Psoas muscle (tissue), 8 donors: Measurements from ENCODE around the gene PPARG. TPM values are rescaled to one million over a fixed set of nuclear protein-coding genes. Genes with fewer than 3 reads are reported as not detected.

Experiments used
- ATAC-seq, 4 donors: fragments of 200-7000 bp; cut with Tn5 transposase; one replicate each; pipeline ENCODE4 v1.9.1; 2020; ENCODE audit warnings: moderate library complexity in 3 of 4, mild to moderate bottlenecking in 2 of 4
- DNase-seq, 2 donors: peaks; one replicate each; pipeline ENCODE4 v3.0.0-alpha.2; 2020
- H3K27ac ChIP-seq: fragments of 200-600 bp; one replicate; pipeline ENCODE4 v1.8.0; 2022
- H3K27me3 ChIP-seq, 3 donors: fragments of 200-600 bp in 1 of 3; one replicate each; pipeline versions ENCODE4 v1.6.1 to v1.8.0; 2013 to 2022; ENCODE audit warnings: low read length in 2 of 3, mild to moderate bottlenecking in 2 of 3, moderate library complexity in 1 of 3; ENCODE audit not compliant: insufficient read depth in 3 of 3
- H3K36me3 ChIP-seq, 2 donors: fragments of 200-600 bp in 1 of 2; one replicate each; pipeline versions ENCODE4 v1.6.1 to v1.8.0; 2013 to 2022; ENCODE audit warnings: low read depth in 1 of 2, mild to moderate bottlenecking in 1 of 2, moderate library complexity in 1 of 2; ENCODE audit not compliant: insufficient read depth in 1 of 2
- H3K4me1 ChIP-seq: fragments of 200-600 bp; one replicate; pipeline ENCODE4 v1.8.0; 2022
- H3K4me3 ChIP-seq: fragments of 200-600 bp; one replicate; pipeline ENCODE4 v1.8.0; 2022; ENCODE audit warnings: mild to moderate bottlenecking
- H3K9me3 ChIP-seq: fragments of 200-600 bp; one replicate; pipeline ENCODE4 v1.8.0; 2022
- WGBS, 3 donors: extraction: QIAGEN DNeasy Blood & Tissue Kit; methylation state at CpG; one replicate each; pipeline versions ENCODE4 v1.1.6 to v1.1.7; 2013; 5-methylcytosine and 5-hydroxymethylcytosine counted together
- intact Hi-C, 2 donors: fragments of 100-400 bp; cut with DNase I; formaldehyde crosslinking; loops; one replicate each; pipeline versions ENCODE4 v1.11.0 to v1.14.2; 2022
- polyA plus RNA-seq, 3 donors: library from polyadenylated mRNA; stranded (reverse); fragments of 200-250 nt; gene quantifications; one replicate each; pipeline ENCODE4 v1.2.3, GENCODE V29; 2013
- total RNA-seq, 4 donors: library from RNA; stranded (reverse); fragmentation: NEBNext Ultra II Directional in 2 of 4; extraction: Animal tissue kit (Norgen Biotek cat#: 25700) in 2 of 4; gene quantifications; one replicate each; pipeline versions ENCODE4 v1.2.1 to v1.2.4, GENCODE V29; 2021 to 2023
- TF ChIP-seq, protein P1 (sequence below): fragments of 200-600 bp; IDR thresholded peaks from one replicate; pipeline ENCODE4 v1.8.0; 2022; ENCODE audit warnings: antibody characterized with exemption
- donor health status: healthy with polysubstance abuse.
- donor health status: DM: no; HTN: no; CAD: no; lungs with moderate emphysema.
- donor health status: Bipolar disorder and iron deficiency.
- donor health status: healthy.
- donor health status: DM: yes; HTN: yes; CAD: no.
- donor health status: DM: no; HTN: no; CAD: no.
- donor health status: DM: no; HTN: no; CAD: no.
- donor health status: DM: yes; HTN: yes; CAD: no.

Gene PPARG
- total and polyA plus RNA-seq, 7 donors, result 3.1 to 6.8 (median 4.3) TPM

GRCh38 chr3:12338595-12339546 lies 50.0 kb downstream of the PPARG start:
- ATAC-seq, result no peak
- WGBS, 3 donors, result 50 to 53% (median 51%) methylated on average over 5 of the region's 5 CpGs
- Histone ChIP-seq H3K4me1 (no peaks in the 10 kb centered on the region), H3K27me3 (peaks cover 0 to 2% (median 0%) of the 10 kb centered on the region in 3 donors), H3K4me3 (no peak overlapping the region), H3K9me3 (no peaks in the 10 kb centered on the region), H3K27ac (no peak overlapping the region), H3K36me3 (no peaks in the 10 kb centered on the region)
- TF ChIP-seq, protein P1, sequence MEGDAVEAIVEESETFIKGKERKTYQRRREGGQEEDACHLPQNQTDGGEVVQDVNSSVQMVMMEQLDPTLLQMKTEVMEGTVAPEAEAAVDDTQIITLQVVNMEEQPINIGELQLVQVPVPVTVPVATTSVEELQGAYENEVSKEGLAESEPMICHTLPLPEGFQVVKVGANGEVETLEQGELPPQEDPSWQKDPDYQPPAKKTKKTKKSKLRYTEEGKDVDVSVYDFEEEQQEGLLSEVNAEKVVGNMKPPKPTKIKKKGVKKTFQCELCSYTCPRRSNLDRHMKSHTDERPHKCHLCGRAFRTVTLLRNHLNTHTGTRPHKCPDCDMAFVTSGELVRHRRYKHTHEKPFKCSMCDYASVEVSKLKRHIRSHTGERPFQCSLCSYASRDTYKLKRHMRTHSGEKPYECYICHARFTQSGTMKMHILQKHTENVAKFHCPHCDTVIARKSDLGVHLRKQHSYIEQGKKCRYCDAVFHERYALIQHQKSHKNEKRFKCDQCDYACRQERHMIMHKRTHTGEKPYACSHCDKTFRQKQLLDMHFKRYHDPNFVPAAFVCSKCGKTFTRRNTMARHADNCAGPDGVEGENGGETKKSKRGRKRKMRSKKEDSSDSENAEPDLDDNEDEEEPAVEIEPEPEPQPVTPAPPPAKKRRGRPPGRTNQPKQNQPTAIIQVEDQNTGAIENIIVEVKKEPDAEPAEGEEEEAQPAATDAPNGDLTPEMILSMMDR, result no peak
- intact Hi-C loops, result no loop called here
- no peak for DNase-seq

DNA sequence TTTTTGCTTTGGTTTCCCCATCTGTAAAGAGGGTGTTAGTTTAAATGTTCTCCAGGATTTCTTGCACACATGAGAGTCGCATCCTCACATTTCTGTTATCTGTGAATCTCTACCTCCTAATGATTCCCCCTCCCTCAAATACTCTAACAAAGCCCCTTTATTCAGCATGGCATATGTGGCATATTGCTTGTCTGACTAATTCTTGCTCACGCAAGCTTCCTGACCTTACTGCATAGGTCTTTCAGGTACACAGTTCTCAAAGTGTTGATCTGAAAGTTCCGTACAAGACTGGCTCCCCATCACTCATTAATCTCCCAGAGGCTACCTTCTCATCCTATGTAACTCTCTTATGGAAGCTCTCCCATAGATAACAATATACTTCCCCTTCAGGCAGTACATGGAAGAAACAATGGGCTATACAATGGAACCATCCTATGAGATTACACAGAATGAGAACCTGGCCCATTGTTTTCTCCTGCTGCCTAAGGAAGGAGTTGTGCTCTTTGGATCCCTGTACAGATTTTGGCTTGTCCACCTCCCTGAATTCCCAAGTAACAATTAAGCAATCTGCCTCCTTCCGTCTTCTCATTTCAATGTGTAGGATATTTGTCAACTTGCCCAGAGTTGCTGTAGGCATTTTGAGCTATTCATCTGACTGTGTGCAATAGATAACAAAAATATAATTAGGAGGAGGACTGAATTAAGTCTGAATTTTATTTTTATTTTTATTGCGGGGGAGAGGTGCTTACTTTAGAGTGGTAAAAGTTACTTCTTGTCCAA lies 51.0 kb downstream of the PPARG start:
- ATAC-seq, result no peak
- Histone ChIP-seq H3K9me3 (no peaks in the 10 kb centered on the region), H3K36me3 (no peaks in the 10 kb centered on the region), H3K27ac (no peak overlapping the region), H3K27me3 (peaks cover 0 to 2% (median 0%) of the 10 kb centered on the region in 3 donors), H3K4me3 (no peak overlapping the region), H3K4me1 (no peaks in the 10 kb centered on the region)
- 85 to 91% (median 88%) methylated on average over 5 of the region's 5 CpGs for WGBS, 3 donors
- intact Hi-C loops, result no loop called here
- DNase-seq, result no peak
- TF ChIP-seq, protein P1, result no peak

GRCh38 chr3:12340506-12340905 lies 51.6 kb downstream of the PPARG start:
- Histone ChIP-seq H3K27ac (no peak overlapping the region), H3K9me3 (no peaks in the 10 kb centered on the region), H3K27me3 (peaks cover 0 to 2% (median 0%) of the 10 kb centered on the region in 3 donors), H3K36me3 (no peaks in the 10 kb centered on the region), H3K4me1 (no peaks in the 10 kb centered on the region), H3K4me3 (no peak overlapping the region)
- TF ChIP-seq, protein P1, result no peak
- DNase-seq (no peak), ATAC-seq (no peak)
- intact Hi-C loops, result no loop called here
- WGBS, 3 donors, result 89 to 99% (median 95%) methylated on average over 2 of the region's 2 CpGs

- DNase-seq (no peak), ATAC-seq (no peak)
- Histone ChIP-seq H3K27ac (no peak overlapping the region), H3K27me3 (peaks cover 0 to under 1% (median 0%) of the 10 kb centered on the region in 3 donors), H3K9me3 (no peaks in the 10 kb centered on the region), H3K4me3 (no peak overlapping the region), H3K4me1 (no peaks in the 10 kb centered on the region), H3K36me3 (no peaks in the 10 kb centered on the region)
- intact Hi-C loops, result no loop called here
- TF ChIP-seq, protein P1, result no peak
Observed at GRCh38 chr3:12342151-12342550, 53.3 kb downstream of the PPARG start.
